Muscle layer of duodenum (tissue), 2 donors: ENCODE results near the gene TNFAIP8.

Experiments
- H3K27ac ChIP-seq: one replicate; pipeline ENCODE4 v1.7.0; 2013; ENCODE audit warnings: mild to moderate bottlenecking, low read length
- H3K27me3 ChIP-seq: one replicate; pipeline ENCODE4 v1.7.0; 2013; ENCODE audit warnings: low read depth, mild to moderate bottlenecking, control low read depth, low read length
- H3K36me3 ChIP-seq, 2 donors: one replicate each; pipeline ENCODE4 v1.7.0; 2013; ENCODE audit warnings: low read length in 2 of 2, control low read depth in 1 of 2, mild to moderate bottlenecking in 1 of 2; ENCODE audit not compliant: insufficient read depth in 2 of 2, control insufficient read depth in 1 of 2
- H3K4me1 ChIP-seq, 2 donors: one replicate each; pipeline ENCODE4 v1.7.0; 2013; ENCODE audit warnings: low read length in 2 of 2, mild to moderate bottlenecking in 2 of 2, control low read depth in 1 of 2, moderate library complexity in 1 of 2; ENCODE audit not compliant: insufficient read depth in 2 of 2, control insufficient read depth in 1 of 2
- H3K4me3 ChIP-seq, 2 donors: one replicate each; pipeline ENCODE4 v1.7.0; 2013; ENCODE audit warnings: low read length in 2 of 2, low read depth in 1 of 2, mild to moderate bottlenecking in 1 of 2
- H3K9me3 ChIP-seq, 2 donors: one replicate each; pipeline ENCODE4 v1.7.0; 2013; ENCODE audit warnings: low read length in 2 of 2, control low read depth in 1 of 2, mild to moderate bottlenecking in 1 of 2; ENCODE audit not compliant: control insufficient read depth in 1 of 2
- donor health status: healthy.

Gene TNFAIP8

DNA sequence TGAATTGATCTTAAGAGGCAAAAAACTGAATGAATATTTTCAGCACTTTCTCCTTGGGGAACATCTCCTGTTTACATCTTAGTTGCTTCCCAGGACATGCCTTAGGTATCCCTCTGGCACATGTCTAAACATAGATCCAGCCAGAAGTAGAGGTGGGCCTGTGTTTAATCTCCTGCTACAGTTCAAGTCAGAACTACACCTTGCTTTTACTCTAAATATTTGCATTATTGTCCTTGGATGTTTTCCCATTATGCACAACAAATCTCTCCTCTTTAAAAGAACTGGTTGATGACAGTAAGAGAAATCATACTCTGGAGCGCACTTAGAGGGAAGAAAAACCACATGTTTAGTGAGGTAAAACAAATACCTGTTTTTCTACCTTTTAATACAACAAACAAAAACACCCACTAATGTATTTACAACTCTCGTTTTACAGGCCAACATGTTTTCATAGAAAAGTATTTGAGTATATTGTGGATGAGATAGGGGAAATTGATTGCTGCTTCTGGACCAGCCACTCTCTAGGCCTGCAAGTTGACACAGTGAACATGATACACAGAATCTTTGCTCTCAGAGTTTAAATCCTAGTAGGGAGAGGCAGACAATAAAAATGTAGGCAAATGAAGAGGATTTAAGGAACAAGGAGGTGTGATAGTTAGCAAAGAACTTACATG, 32.3 kb downstream of the TNFAIP8 start:
- H3K4me3 ChIP-seq, result no peak overlapping the region
- no peaks in the 10 kb centered on the region for H3K27me3 ChIP-seq
- peaks cover 0 to 4% of the 10 kb centered on the region in 2 donors for H3K36me3 ChIP-seq
- no peaks in the 10 kb centered on the region for H3K9me3 ChIP-seq
- H3K4me1 ChIP-seq, result peaks cover 7 to 33% of the 10 kb centered on the region in 2 donors
- no peak overlapping the region for H3K27ac ChIP-seq

DNA sequence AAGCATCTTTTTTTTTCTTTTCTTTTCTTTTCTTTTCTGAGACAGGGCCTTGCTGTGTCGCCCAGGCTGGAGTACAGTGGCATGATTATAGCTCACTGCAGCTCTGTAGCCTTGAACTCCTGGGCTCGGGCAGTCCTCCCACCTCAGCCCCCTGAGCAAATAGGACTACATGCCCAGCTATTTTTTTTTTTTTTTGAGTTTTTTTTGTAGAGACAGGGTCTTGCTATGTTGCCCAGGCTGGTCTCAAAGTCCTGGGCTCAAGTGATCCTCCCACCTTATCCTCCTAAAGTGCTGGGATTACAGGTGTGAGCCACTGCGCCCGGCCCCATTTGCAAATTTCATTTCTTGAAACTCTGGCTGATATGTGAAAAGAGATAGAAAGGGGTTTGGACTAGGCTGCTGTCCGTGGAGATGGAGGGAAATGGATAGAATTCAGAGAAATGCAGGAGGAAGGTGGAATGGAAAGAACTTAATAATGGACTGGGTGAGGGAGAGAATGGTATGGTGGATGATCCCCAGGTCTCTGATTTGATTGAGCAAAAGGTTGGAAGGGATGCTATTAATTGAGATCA, 32.9 kb downstream of the TNFAIP8 start:
- no peak overlapping the region for H3K27ac ChIP-seq
- peaks cover 7 to 28% of the 10 kb centered on the region in 2 donors for H3K4me1 ChIP-seq
- peaks cover 0 to 8% of the 10 kb centered on the region in 2 donors for H3K36me3 ChIP-seq
- no peaks in the 10 kb centered on the region for H3K9me3 ChIP-seq
- no peak overlapping the region for H3K4me3 ChIP-seq
- no peaks in the 10 kb centered on the region for H3K27me3 ChIP-seq

DNA sequence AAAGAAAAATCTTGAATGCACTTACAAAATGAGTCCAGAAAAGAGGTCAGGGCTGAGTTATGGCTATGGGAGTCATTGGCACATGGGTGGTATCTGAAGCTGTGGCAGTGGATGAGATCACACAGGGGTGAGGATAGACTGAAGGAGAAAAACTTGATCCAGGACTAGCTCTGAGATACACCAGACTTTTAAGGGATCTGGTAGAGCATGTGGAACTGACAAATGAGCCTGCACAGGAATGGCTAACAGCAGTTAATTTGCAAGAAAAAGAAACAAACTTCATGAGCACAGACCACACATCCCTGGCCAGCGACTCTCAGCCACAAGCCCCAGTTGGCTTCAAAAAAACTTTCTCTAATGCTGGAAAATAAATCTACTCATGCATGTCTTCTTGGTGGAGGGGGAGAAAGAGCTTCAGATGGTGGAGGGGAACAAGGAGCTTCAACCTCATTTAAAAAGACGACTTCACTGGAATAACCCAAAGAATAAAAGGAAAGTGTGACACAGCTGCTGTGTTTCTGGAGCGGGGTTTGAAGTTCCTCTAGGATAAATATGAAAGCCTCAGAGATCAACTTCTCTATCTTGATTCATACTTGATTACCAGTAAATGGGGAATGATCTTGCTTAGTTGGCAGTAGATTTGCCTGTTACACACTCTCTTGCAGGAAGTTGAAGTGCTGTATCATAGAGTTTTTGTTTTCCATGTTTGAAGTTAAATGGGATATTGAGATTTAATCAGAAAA, 33.6 kb downstream of the TNFAIP8 start:
- Histone ChIP-seq H3K36me3 (peaks cover 0 to 8% of the 10 kb centered on the region in 2 donors), H3K9me3 (no peaks in the 10 kb centered on the region), H3K4me1 (peaks cover 7 to 28% of the 10 kb centered on the region in 2 donors), H3K4me3 (peak overlapping the region in 1 of 2 donors; percentile 8), H3K27me3 (no peaks in the 10 kb centered on the region), H3K27ac (no peak overlapping the region)

DNA sequence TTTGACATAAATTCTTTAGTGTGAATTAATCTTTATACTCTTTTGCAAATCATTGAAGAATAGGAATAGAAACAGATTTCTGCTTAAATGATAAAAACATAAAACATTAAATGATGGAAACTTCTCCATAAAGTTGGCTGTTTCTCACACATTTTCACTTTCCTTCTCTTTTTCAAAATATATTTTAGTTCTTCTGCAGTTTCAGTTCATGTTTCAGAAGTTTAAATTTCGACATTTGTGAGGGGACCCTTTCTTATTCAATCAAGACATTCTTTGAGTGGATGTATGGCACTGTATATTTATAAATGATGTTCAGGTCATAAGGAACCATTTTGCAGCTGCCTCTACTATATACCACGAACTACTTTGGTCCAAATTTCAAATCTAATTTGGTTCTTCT, 34.6 kb downstream of the TNFAIP8 start:
- peaks cover 0 to 8% of the 10 kb centered on the region in 2 donors for H3K36me3 ChIP-seq
- H3K4me3 ChIP-seq, result no peak overlapping the region
- H3K27me3 ChIP-seq, result no peaks in the 10 kb centered on the region
- H3K4me1 ChIP-seq, result peaks cover 7 to 24% of the 10 kb centered on the region in 2 donors
- no peak overlapping the region for H3K27ac ChIP-seq
- no peaks in the 10 kb centered on the region for H3K9me3 ChIP-seq

DNA sequence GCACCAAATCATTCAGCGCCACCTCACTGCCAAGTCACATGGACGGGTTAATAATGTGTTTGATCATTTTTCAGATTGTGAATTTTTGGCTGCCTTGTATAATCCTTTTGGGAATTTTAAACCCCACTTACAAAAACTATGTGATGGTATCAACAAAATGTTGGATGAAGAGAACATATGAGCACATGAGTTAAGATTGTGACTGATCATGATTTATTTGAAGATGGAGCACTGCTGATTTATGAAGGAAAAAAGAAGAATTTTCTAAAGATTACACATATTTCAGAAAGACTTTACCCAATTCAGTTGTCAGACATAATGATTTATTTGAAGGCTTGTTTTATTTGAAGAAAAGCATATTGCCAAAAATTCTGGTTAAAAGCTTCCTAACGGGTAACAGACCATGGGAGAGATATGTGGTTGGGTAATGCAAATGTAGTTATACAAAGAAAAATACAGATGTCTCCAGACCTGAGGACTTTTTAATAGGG, 37.4 kb downstream of the TNFAIP8 start:
- no peak overlapping the region for H3K4me3 ChIP-seq
- H3K9me3 ChIP-seq, result no peaks in the 10 kb centered on the region
- peaks cover 0 to 8% of the 10 kb centered on the region in 2 donors for H3K36me3 ChIP-seq
- no peak overlapping the region for H3K27ac ChIP-seq
- H3K4me1 ChIP-seq, result peaks cover 13% of the 10 kb centered on the region in 2 donors
- no peaks in the 10 kb centered on the region for H3K27me3 ChIP-seq

DNA sequence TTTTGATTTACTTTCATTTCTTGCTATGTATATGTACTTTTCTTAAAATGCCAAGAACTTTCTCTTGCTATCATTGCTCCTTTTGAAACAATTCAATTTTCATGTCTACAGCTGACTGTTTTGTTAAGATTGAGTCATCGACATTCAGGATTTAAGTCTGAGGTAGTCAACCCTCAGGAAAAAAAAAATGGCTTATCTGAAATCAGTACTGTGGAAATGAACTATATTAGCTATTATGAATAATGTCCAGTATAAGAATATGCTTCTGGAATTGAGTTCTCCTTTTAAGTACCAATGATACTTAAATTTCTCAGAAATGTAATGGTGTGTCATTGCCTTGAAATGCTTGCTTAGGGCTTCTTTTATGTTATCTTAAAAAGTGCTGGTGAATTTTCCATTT, 37.9 kb downstream of the TNFAIP8 start:
- H3K27ac ChIP-seq, result no peak overlapping the region
- no peaks in the 10 kb centered on the region for H3K27me3 ChIP-seq
- H3K4me1 ChIP-seq, result peaks cover 8 to 12% of the 10 kb centered on the region in 2 donors
- peaks cover 0 to 8% of the 10 kb centered on the region in 2 donors for H3K36me3 ChIP-seq
- H3K4me3 ChIP-seq, result no peak overlapping the region
- H3K9me3 ChIP-seq, result no peaks in the 10 kb centered on the region

DNA sequence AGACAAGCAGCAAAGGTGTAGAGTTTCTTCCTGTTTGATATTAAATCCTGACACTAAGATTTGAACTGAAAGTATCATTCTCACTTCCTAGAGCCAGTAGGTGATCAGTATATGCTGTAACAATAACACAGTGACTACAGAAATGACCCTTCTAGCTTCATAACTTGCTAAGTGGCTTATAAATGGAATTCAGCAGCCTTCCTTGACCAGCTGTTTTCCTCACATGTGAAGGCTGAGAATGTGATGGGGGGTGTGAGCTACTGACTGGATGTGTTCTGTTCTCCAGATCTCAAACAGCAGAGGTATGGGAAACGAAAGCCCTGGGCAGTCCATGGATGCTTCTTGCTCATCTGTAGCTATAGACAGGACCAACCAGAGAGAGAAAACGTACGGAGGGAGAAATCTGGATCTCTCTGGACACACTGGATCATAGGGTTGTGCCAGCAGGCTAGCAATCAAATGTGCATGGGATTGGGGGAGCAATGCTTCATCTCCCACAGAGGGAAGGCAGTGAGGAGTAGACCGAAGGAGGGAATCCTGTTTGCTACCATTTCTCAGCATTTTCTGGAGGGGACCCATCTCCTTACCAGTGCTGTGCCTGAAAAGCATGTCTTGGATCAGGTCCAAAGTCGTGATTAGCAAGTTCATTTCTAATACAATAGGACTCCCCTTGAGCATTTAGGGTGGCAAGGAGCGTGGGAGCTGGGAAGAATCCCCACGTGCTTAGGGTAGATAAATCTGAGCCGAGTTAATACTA, 39.4 kb downstream of the TNFAIP8 start:
- Histone ChIP-seq H3K36me3 (peaks cover 0 to 8% of the 10 kb centered on the region in 2 donors), H3K27me3 (no peaks in the 10 kb centered on the region), H3K4me1 (peaks cover 3 to 11% of the 10 kb centered on the region in 2 donors), H3K27ac (no peak overlapping the region), H3K9me3 (no peaks in the 10 kb centered on the region), H3K4me3 (no peak overlapping the region)

DNA sequence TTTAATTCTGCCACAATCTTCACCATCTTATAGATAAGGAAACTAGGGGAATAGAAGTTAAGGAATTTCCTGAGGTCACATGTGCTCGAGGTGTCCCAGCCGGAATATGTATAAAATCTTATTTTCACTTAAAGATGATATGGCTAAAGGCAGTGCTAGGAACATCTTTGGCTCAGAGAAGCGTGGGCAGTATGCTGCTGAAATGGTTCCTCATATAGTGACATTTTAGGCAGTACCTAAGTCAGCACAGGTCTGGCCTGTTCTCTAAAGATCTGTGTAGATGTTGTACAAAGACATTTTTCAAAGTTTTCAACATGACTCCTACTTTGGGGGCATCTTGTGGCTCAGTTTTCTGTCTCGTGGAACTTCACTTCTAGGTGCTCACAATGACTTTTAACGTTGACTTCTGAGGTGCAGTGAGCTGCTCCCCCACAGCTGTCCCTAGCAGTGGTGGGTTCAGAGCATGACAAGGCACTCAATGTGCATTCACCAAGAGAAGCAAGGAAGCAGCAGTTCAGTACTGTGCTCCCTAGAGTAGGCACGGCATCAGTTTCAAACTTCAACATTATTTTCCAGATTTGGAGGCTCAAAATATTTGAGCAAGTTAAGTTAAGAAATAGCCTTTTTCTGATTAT, 40.3 kb downstream of the TNFAIP8 start:
- peaks cover 0 to 8% of the 10 kb centered on the region in 2 donors for H3K36me3 ChIP-seq
- no peak overlapping the region for H3K4me3 ChIP-seq
- H3K4me1 ChIP-seq, result peaks cover 3 to 11% of the 10 kb centered on the region in 2 donors
- H3K27ac ChIP-seq, result no peak overlapping the region
- no peaks in the 10 kb centered on the region for H3K27me3 ChIP-seq
- no peaks in the 10 kb centered on the region for H3K9me3 ChIP-seq

DNA sequence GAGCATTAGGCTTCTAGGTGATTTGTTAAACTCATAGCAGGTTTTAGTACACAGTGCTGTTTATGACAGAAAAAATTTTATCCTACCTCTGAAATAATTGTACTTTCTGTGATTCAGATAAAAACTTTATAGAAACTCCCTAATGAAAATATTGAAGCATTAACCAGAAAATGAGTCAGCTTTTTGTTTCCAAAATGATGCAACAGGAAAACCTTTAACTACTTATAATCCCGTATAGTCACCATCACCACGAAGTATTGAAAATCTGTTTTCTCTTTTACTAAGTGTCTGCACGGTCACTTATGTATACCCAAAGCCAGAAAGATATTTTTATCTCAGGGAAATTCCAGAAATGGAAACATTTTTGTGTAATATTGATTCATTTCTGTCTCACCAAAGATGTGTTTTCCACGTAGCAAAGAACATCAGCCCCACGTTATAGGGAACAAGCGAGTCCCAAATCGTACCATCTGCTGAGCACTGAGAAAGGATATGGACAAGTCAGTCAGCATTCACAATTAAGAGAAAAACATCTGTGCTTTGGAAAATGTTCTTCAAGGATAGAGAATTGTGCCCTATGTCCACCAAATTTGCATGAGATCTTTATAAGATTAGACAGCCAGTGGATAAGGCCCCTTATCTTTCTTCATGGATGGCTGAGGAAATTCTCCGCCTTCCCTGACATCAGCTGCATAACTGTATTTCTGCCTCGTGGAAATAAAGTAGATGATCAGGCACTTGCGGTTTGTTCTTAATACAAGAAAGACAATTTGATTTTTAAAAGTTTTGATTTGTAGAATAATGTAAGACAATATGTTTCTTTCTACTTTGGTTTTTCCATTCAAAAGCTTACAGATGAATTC, 41.9 kb downstream of the TNFAIP8 start:
- H3K4me1 ChIP-seq, result peaks cover 3 to 11% of the 10 kb centered on the region in 2 donors
- no peak overlapping the region for H3K4me3 ChIP-seq
- H3K36me3 ChIP-seq, result peaks cover 0 to 8% of the 10 kb centered on the region in 2 donors
- H3K27me3 ChIP-seq, result no peaks in the 10 kb centered on the region
- no peaks in the 10 kb centered on the region for H3K9me3 ChIP-seq
- peak overlapping the region; percentile 9 for H3K27ac ChIP-seq
